K562 (cell line): ENCODE measurements around the gene CHCHD1. TPM values are rescaled to one million over a fixed set of nuclear protein-coding genes. Genes with fewer than 3 reads are reported as not detected.

Source experiments
- ATAC-seq: fragments of 200-7000 bp; cut with Tn5 transposase; 3 replicates; pipeline ENCODE4 v1.9.1; 2020; ENCODE audit warnings: moderate library complexity
- BruUV-seq: library from RNA; stranded (reverse); fragments of 400-500 nt; replicated peaks from 2 replicates; lab custom pipeline; 2021; lab: Mats Ljungman, UMichigan
- CTCF ChIA-PET: fragments of 300-600 bp; formaldehyde crosslinking; extraction: SDS; loops from one replicate; lab custom pipeline; 2021; ENCODE audit warnings: low intra/inter-chr PET ratio; lab: Yijun Ruan, JAX
- POLR2A ChIA-PET: fragments of 300-600, 350-650 bp; sonication (Branson Sonifier 250); formaldehyde crosslinking; extraction: SDS; loops from one replicate; lab custom pipeline; 2021; ENCODE audit warnings: antibody characterized with exemption, inconsistent platforms; lab: Yijun Ruan, JAX
- DNase-seq, 4 experiments: peaks; one replicate each; pipeline versions ENCODE4 v3.0.0 to v3.0.0-alpha.2; 2011 to 2018; ENCODE audit warnings: low spot score in 3 of 4, mixed read lengths in 3 of 4; ENCODE audit errors: extremely low read depth in 1 of 4
- FAIRE-seq: peaks from 2 replicates; lab custom pipeline; 2011; peaks lifted over from hg19 to GRCh38; lab: Jason Lieb, UNC
- H2AFZ ChIP-seq: 2 replicates; pipeline ENCODE4 v1.6.0; 2011; ENCODE audit warnings: low read depth, low read length, control low read depth, inconsistent platforms
- H3K27ac ChIP-seq: fragments of 200-600 bp; 3 replicates; pipeline ENCODE4 v1.8.0; 2011; ENCODE audit warnings: low read depth, mild to moderate bottlenecking, control low read depth, inconsistent platforms, low read length, moderate library complexity, mixed read lengths; ENCODE audit errors: extremely low read depth
- H3K27me3 ChIP-seq, 2 experiments: fragments of 300-600 bp in 1 of 2; 2 replicates in 1 of 2; 3 replicates in 1 of 2; pipeline versions ENCODE4 v1.6.0 to v1.8.0; 2011; ENCODE audit warnings: inconsistent platforms in 2 of 2, low read length in 2 of 2, mild to moderate bottlenecking in 1 of 2, mixed read lengths in 1 of 2, moderate library complexity in 1 of 2; ENCODE audit not compliant: control insufficient read depth in 2 of 2, insufficient read depth in 2 of 2
- H3K36me3 ChIP-seq: fragments of 300-600 bp; 3 replicates; pipeline ENCODE4 v1.8.0; 2011; ENCODE audit warnings: mild to moderate bottlenecking, low read length, inconsistent platforms; ENCODE audit not compliant: control insufficient read depth, insufficient read depth
- H3K4me1 ChIP-seq, 2 experiments: fragments of 200-600 bp in 1 of 2; replicated peaks in 1 of 2; 2 replicates in 1 of 2; 3 replicates in 1 of 2; pipeline versions ENCODE4 v1.5.1 to v1.8.0; 2011; ENCODE audit warnings: inconsistent platforms in 2 of 2, low read length in 2 of 2, mild to moderate bottlenecking in 1 of 2, mixed read lengths in 1 of 2, moderate library complexity in 1 of 2; ENCODE audit not compliant: control insufficient read depth in 2 of 2, insufficient read depth in 2 of 2
- H3K4me2 ChIP-seq: 2 replicates; pipeline ENCODE4 v1.6.1; 2011; ENCODE audit warnings: low read length, control low read depth, inconsistent platforms, mixed read lengths; ENCODE audit not compliant: insufficient read depth
- H3K4me3 ChIP-seq: fragments of 200-600 bp; sonication (generic), shearing (Covaris generic); 2 replicates; pipeline ENCODE4 v1.5.1; 2016; ENCODE audit warnings: control low read depth, inconsistent platforms
- H3K79me2 ChIP-seq: fragments of 200-600 bp; 3 replicates; pipeline ENCODE4 v1.8.0; 2011; ENCODE audit warnings: low read length, inconsistent platforms; ENCODE audit not compliant: control insufficient read depth, insufficient read depth
- H3K9ac ChIP-seq, 2 experiments: 2 replicates each; pipeline versions ENCODE4 v1.6.0 to v1.6.1; 2011; ENCODE audit warnings: low read depth in 2 of 2, low read length in 2 of 2, control low read depth in 1 of 2, inconsistent platforms in 1 of 2, mild to moderate bottlenecking in 1 of 2, mixed read lengths in 1 of 2; ENCODE audit not compliant: insufficient read depth in 1 of 2
- H3K9me1 ChIP-seq: one replicate; pipeline ENCODE4 v1.6.0; 2011; ENCODE audit warnings: inconsistent platforms, mild to moderate bottlenecking, low read length, moderate library complexity; ENCODE audit not compliant: control insufficient read depth, insufficient read depth
- H3K9me3 ChIP-seq: replicated peaks from 2 replicates; pipeline ENCODE4 v1.5.1; 2011; ENCODE audit warnings: low read depth, low read length, inconsistent platforms; ENCODE audit not compliant: control insufficient read depth, insufficient read depth
- H4K20me1 ChIP-seq: replicated peaks from 2 replicates; pipeline ENCODE4 v1.6.1; 2011; ENCODE audit warnings: low read length, inconsistent platforms, mixed read lengths; ENCODE audit not compliant: control insufficient read depth, insufficient read depth
- BHLHE40 ChIP-seq: IDR thresholded peaks from 2 replicates; pipeline ENCODE4 v1.6.1; 2011; ENCODE audit warnings: low read length, improper control_type of control experiment
- MAFG ChIP-seq: fragments of 450-650 bp; conservative IDR thresholded peaks from 2 replicates; pipeline ENCODE4 v1.6.1; 2016; ENCODE audit warnings: missing genetic modification characterization, missing compliant biosample characterization
- MTF1 ChIP-seq: fragments of 250-450 bp; sonication (Bioruptor Pico); IDR thresholded peaks from 2 replicates; pipeline ENCODE4 v1.9.0; 2021; ENCODE audit warnings: moderate library complexity, mild to moderate bottlenecking, inconsistent platforms, borderline replicate concordance
- RBFOX2 ChIP-seq: fragments of 200-400 bp; formaldehyde crosslinking; IDR thresholded peaks from 2 replicates; pipeline ENCODE4 v1.6.1; 2017; ENCODE audit warnings: low read depth, mild to moderate bottlenecking, low read length, moderate library complexity
- TEAD4 ChIP-seq, 2 experiments: sonication (generic) in 1 of 2; formaldehyde crosslinking in 1 of 2; IDR thresholded peaks; 2 replicates each; pipeline versions ENCODE4 v1.6.1 to v1.8.0; 2012 to 2022; ENCODE audit warnings: borderline replicate concordance in 1 of 2, inconsistent platforms in 1 of 2, low read length in 1 of 2, mild to moderate bottlenecking in 1 of 2, missing genetic modification reagents in 1 of 2
- TFAP4 ChIP-seq: sonication (generic); formaldehyde crosslinking; IDR thresholded peaks from 2 replicates; pipeline ENCODE4 v1.8.0; 2022; ENCODE audit warnings: missing genetic modification reagents, mild to moderate bottlenecking, moderate library complexity, borderline replicate concordance
- ZBTB7A ChIP-seq: IDR thresholded peaks from 2 replicates; pipeline ENCODE4 v1.6.1; 2011; ENCODE audit warnings: low read depth, mild to moderate bottlenecking, low read length, moderate library complexity, borderline replicate concordance; ENCODE audit not compliant: control insufficient read depth
- WGBS: fragments of 100-300 bp; shearing (Covaris generic); methylation state at CpG from one replicate; pipeline ENCODE4 v1.1.6; 2016; ENCODE audit warnings: low coverage, mixed read lengths; ENCODE audit not compliant: insufficient coverage; ENCODE audit errors: missing lambda C conversion rate; 5-methylcytosine and 5-hydroxymethylcytosine counted together
- in situ Hi-C: fragments of 300-500 bp; cut with MboI; formaldehyde crosslinking; loops from 4 replicates; pipeline ENCODE4 v1.15.0; 2018; ENCODE audit warnings: inconsistent platforms, mixed read lengths
- intact Hi-C: fragments of 100-400 bp; cut with micrococcal nuclease; formaldehyde crosslinking; loops from 2 replicates; pipeline ENCODE4 v1.14.2; 2022
- polyA plus RNA-seq, 8 experiments: library from polyadenylated mRNA; depleted of rRNA in 4 of 8; stranded (reverse) in 5 of 8; unstranded in 3 of 8; fragments of >200 nt; fragmentation: Nextera tagmentation in 2 of 8; fragmentation: Illumina TruSeq in 1 of 8; extraction: Ambion mirVana in 2 of 8; extraction: Trizol in 1 of 8; gene quantifications; 2 replicates each; pipeline versions ENCODE4 v1.2.1 to v1.2.3, GENCODE V29; 2011 to 2014; ENCODE audit warnings: inconsistent platforms in 1 of 8, missing spikeins in 1 of 8
- total RNA-seq, 7 experiments: library from RNA; depleted of rRNA in 6 of 7; stranded (reverse); fragments of >200 nt in 6 of 7; fragmentation: Illumina TruSeq in 2 of 7; extraction: Trizol in 2 of 7; gene quantifications; 2 replicates each; pipeline versions ENCODE4 v1.2.1 to v1.2.3, GENCODE V29; 2011 to 2021; ENCODE audit warnings: low replicate concordance in 1 of 7
- TF ChIP-seq, protein P1 (sequence below), 3 experiments: IDR thresholded peaks in 2 of 3; conservative IDR thresholded peaks in 1 of 3; 2 replicates each; pipeline ENCODE4 v1.5.1; 2011 to 2012; ENCODE audit warnings: low read length in 3 of 3, mild to moderate bottlenecking in 3 of 3, control low read depth in 2 of 3, improper control_type of control experiment in 1 of 3, inconsistent platforms in 1 of 3, low read depth in 1 of 3, mixed read lengths in 1 of 3, moderate library complexity in 1 of 3; ENCODE audit not compliant: insufficient read depth in 2 of 3

The CHCHD1 gene
- total and polyA plus RNA-seq, 9 of the 15 experiments (the other 6 are each of a cell fraction or from before 2014, with no cell fraction given) = 52.9 to 126 (median 83.4) TPM

GRCh38 chr10:73819081-73819480 is 37.2 kb downstream of the CHCHD1 start:
- Histone ChIP-seq H3K27ac (no peak overlapping the region), H3K4me1 (peaks cover 44% of the 10 kb centered on the region in 2 experiments), H3K9me3 (no peaks in the 10 kb centered on the region), H3K27me3 (no peaks in the 10 kb centered on the region), H2AFZ (no peak overlapping the region), H3K9ac (peak overlapping the region in 1 of 2 experiments; percentile 76; a peak in 2 of 4 replicates), H4K20me1 (no peaks in the 10 kb centered on the region), H3K9me1 (no peaks in the 10 kb centered on the region), H3K4me2 (peak overlapping the region; percentile 0; the same call in 1 of the 2 replicates), H3K79me2 (no peaks in the 10 kb centered on the region; the same call in 2 of the 3 replicates), H3K4me3 (no peak overlapping the region), H3K36me3 (peaks cover 42% of the 10 kb centered on the region; the same call in 2 of the 3 replicates)
- ATAC-seq (no peak; the same call in 2 of the 3 replicates), FAIRE-seq (no peak), DNase-seq (no peak)
- BruUV-seq = no TSS peak
- TF ChIP-seq BHLHE40 (no peak), ZBTB7A (peak; percentile 31; the same call in 1 of the 2 replicates)
- in situ Hi-C loops (no loop called here), intact Hi-C loops (no loop called here)
- POLR2A ChIA-PET = interaction anchor here (0.5 to 1.5 kb wide), 8 partner anchors 9 to 416 kb away, joined by 3 to 7 read pairs (median 3); no protein-coding TSS in a partner anchor
- CTCF ChIA-PET = no interaction called here
- 61% methylated on average over 5 of the region's 5 CpGs for WGBS

DNA sequence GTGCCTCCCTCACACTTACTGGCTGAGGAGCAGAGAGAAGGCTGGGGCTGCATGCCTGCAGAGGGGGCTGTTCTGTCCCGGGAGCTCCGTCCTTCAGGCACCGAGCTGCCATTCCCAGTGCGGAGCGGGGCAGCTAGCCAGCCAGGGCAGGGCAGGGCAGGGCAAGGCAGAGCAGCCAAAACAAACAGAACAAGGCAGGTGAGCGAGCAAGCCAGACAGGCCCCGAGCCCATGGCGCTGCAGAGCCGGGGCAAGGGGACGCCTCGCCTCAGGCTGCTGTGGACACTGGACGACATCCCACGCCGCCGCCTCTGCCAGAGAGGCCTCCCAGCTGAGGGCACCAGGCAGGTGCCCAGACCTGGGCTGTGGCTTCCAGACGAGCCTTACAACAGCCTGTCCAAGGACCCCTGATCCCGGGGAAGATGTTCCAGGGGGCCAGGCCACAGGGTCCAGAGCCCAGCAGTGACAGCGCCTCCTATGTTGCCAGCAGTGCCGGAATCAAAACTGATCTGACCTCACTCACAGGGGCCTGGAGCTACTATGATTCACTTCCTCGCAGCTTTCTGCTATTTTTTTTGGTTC is 37.8 kb downstream of the CHCHD1 start:
- Histone ChIP-seq H2AFZ (no peak overlapping the region), H3K27me3 (no peaks in the 10 kb centered on the region), H4K20me1 (no peaks in the 10 kb centered on the region), H3K9me3 (no peaks in the 10 kb centered on the region), H3K27ac (no peak overlapping the region), H3K9me1 (no peaks in the 10 kb centered on the region), H3K36me3 (peaks cover 40% of the 10 kb centered on the region; the same call in 2 of the 3 replicates), H3K4me3 (no peak overlapping the region), H3K4me1 (peaks cover 44 to 48% of the 10 kb centered on the region in 2 experiments), H3K9ac (peak overlapping the region in 1 of 2 experiments; percentile 76; a peak in 2 of 4 replicates), H3K79me2 (no peaks in the 10 kb centered on the region; the same call in 2 of the 3 replicates), H3K4me2 (no peak overlapping the region)
- in situ Hi-C loops = no loop called here
- ChIA-PET POLR2A (interaction anchor here (0.6 to 1.5 kb wide), 8 partner anchors 9 to 184 kb away, joined by 3 to 7 read pairs (median 3); no protein-coding TSS in a partner anchor), CTCF (no interaction called here)
- BruUV-seq = no TSS peak
- ATAC-seq = 0 out of 3 replicates have a peak, but pooled peaks have one; percentile 10
- intact Hi-C loops = no loop called here
- no peak for FAIRE-seq
- DNase-seq = peak in 1 of 4 experiments; percentile 30
- 93% methylated on average over 20 of the region's 20 CpGs for WGBS
- TF ChIP-seq MTF1 (no peak), MAFG (tag) (no peak), TFAP4 (CRISPR knock-in tag) (0 out of 2 replicates have a peak, but pooled peaks have one; percentile 7), TEAD4 (IDR thresholded peaks at IDR 0.05; ENCODE audit: low read length) (no peak), TEAD4 (CRISPR knock-in tag; IDR thresholded peaks at IDR 0.05; ENCODE audit: borderline replicate concordance) (peak; percentile 32; the same call in 1 of the 2 replicates), RBFOX2 (0 out of 2 replicates have a peak, but pooled peaks have one; percentile 28)
- TF ChIP-seq, protein P1, sequence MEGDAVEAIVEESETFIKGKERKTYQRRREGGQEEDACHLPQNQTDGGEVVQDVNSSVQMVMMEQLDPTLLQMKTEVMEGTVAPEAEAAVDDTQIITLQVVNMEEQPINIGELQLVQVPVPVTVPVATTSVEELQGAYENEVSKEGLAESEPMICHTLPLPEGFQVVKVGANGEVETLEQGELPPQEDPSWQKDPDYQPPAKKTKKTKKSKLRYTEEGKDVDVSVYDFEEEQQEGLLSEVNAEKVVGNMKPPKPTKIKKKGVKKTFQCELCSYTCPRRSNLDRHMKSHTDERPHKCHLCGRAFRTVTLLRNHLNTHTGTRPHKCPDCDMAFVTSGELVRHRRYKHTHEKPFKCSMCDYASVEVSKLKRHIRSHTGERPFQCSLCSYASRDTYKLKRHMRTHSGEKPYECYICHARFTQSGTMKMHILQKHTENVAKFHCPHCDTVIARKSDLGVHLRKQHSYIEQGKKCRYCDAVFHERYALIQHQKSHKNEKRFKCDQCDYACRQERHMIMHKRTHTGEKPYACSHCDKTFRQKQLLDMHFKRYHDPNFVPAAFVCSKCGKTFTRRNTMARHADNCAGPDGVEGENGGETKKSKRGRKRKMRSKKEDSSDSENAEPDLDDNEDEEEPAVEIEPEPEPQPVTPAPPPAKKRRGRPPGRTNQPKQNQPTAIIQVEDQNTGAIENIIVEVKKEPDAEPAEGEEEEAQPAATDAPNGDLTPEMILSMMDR (IDR thresholded peaks at IDR 0.05 in 2 of 3, conservative IDR thresholded peaks at IDR 0.05 in 1 of 3; ENCODE audit: insufficient read depth in 2 of 3, low read depth in 1 of 3, low read length in 3 of 3) = peak in 2 of 3 experiments; percentile 9 to 11; a peak in 2 of 6 replicates
